Measurements from ENCODE around the gene GRIP2.

The GRIP2 gene

GRCh38 chr3:14505803-14506500 lies 34.2 kb downstream of the GRIP2 start:
- DNase-seq (ENCODE audit: low read depth) = no peak

- DNase-seq (ENCODE audit: low read depth) = no peak
Measured at GRCh38 chr3:14505001-14505802, 34.9 kb downstream of the GRIP2 start.

- no peak for DNase-seq (ENCODE audit: low read depth)
Measured at GRCh38 chr3:14503706-14504065, 36.5 kb downstream of the GRIP2 start.

- DNase-seq (ENCODE audit: low read depth) = no peak
Measured at GRCh38 chr3:14503033-14503705, 37.0 kb downstream of the GRIP2 start.

GRCh38 chr3:14502472-14502871 lies 37.7 kb downstream of the GRIP2 start:
- no peak for DNase-seq (ENCODE audit: low read depth)

GRCh38 chr3:14497321-14497720 lies 42.8 kb downstream of the GRIP2 start:
- DNase-seq (ENCODE audit: low read depth) = no peak

GRCh38 chr3:14496351-14496750 lies 43.8 kb downstream of the GRIP2 start:
- DNase-seq (ENCODE audit: low read depth) = no peak

GRCh38 chr3:14494973-14495300 lies 45.2 kb downstream of the GRIP2 start:
- no peak for DNase-seq (ENCODE audit: low read depth)

- no peak for DNase-seq (ENCODE audit: low read depth)
Measured at GRCh38 chr3:14494279-14494972, 45.7 kb downstream of the GRIP2 start.

- no peak for DNase-seq (ENCODE audit: low read depth)
Measured at GRCh38 chr3:14492948-14493881, 46.9 kb downstream of the GRIP2 start.

GRCh38 chr3:14491396-14492190 lies 48.5 kb downstream of the GRIP2 start:
- no peak for DNase-seq (ENCODE audit: low read depth)

GRCh38 chr3:14490831-14491230 lies 49.3 kb downstream of the GRIP2 start:
- no peak for DNase-seq (ENCODE audit: low read depth)

- no peak for DNase-seq (ENCODE audit: low read depth)
Measured at GRCh38 chr3:14490255-14490654, 49.9 kb downstream of the GRIP2 start.

- DNase-seq (ENCODE audit: low read depth) = no peak
Measured at GRCh38 chr3:14489641-14490040, 50.5 kb downstream of the GRIP2 start.

- no peak for DNase-seq (ENCODE audit: low read depth)
Measured at GRCh38 chr3:14488286-14489041, 51.7 kb downstream of the GRIP2 start.

GRCh38 chr3:14487821-14488220 lies 52.3 kb downstream of the GRIP2 start:
- DNase-seq (ENCODE audit: low read depth) = no peak

- DNase-seq (ENCODE audit: low read depth) = no peak
Measured at GRCh38 chr3:14487086-14487485, 53.1 kb downstream of the GRIP2 start.

GRCh38 chr3:14486460-14486859 lies 53.7 kb downstream of the GRIP2 start:
- no peak for DNase-seq (ENCODE audit: low read depth)

GRCh38 chr3:14485981-14486380 lies 54.2 kb downstream of the GRIP2 start:
- no peak for DNase-seq (ENCODE audit: low read depth)

GRCh38 chr3:14484741-14485140 lies 55.4 kb downstream of the GRIP2 start:
- DNase-seq (ENCODE audit: low read depth) = no peak
